ENCODE data around the gene RGL4.

- TF ChIP-seq CTCF (conservative IDR thresholded peaks at IDR 0.05; ENCODE audit: low read depth, low read length) = no peak
- TF ChIP-seq EZH2 (IDR thresholded peaks at IDR 0.05; ENCODE audit: borderline replicate concordance, low read depth, low read length, poor library complexity, severe bottlenecking) = no peak
These were observed 21.4 kb downstream of the RGL4 start for GRCh38 chr22:23712256-23712655.

Data from A673 (cell line).